ENCODE measurements around the gene IRF7. TPM values are rescaled to one million over a fixed set of nuclear protein-coding genes. Genes with fewer than 3 reads are reported as not detected.
A peak's percentile ranks its signal among the peaks of the same experiment; 100 is the strongest.

IRF7 gene
- total and polyA plus RNA-seq, 8 donors = 9.8 to 50.4 (median 14.3) TPM

GRCh38 chr11:611001-611996, 4.5 kb downstream of the IRF7 start:
- intact Hi-C loops (cut with DNase I) = no loop called here
- DNase-seq = peak in 1 of 4 donors; percentile 72
- TF ChIP-seq CTCF (IDR thresholded peaks at IDR 0.05) = no peak
- peaks cover 0 to 90% of the 10 kb centered on the region in 2 donors for H3K36me3 ChIP-seq
- H3K27ac ChIP-seq = no peak overlapping the region
- H3K4me1 ChIP-seq = peaks cover 14 to 32% of the 10 kb centered on the region in 2 donors
- H3K4me3 ChIP-seq = no peak overlapping the region
- H3K9me3 ChIP-seq = no peaks in the 10 kb centered on the region
- H3K27me3 ChIP-seq = no peaks in the 10 kb centered on the region
- no peak for ATAC-seq

GRCh38 chr11:610146-610801, 5.5 kb downstream of the IRF7 start:
- intact Hi-C loops (cut with DNase I) = no loop called here
- no peak overlapping the region for H3K4me3 ChIP-seq
- H3K9me3 ChIP-seq = no peaks in the 10 kb centered on the region
- TF ChIP-seq CTCF (IDR thresholded peaks at IDR 0.05) = no peak
- peaks cover 14 to 26% of the 10 kb centered on the region in 2 donors for H3K4me1 ChIP-seq
- H3K27ac ChIP-seq = no peak overlapping the region
- DNase-seq (no peak), ATAC-seq (no peak)
- peaks cover 0 to 100% of the 10 kb centered on the region in 2 donors for H3K36me3 ChIP-seq
- no peaks in the 10 kb centered on the region for H3K27me3 ChIP-seq

- Histone ChIP-seq H3K36me3 (peaks cover 0 to 100% of the 10 kb centered on the region in 2 donors), H3K9me3 (no peaks in the 10 kb centered on the region), H3K27me3 (no peaks in the 10 kb centered on the region), H3K4me1 (peaks cover 6 to 17% of the 10 kb centered on the region in 2 donors), H3K27ac (no peak overlapping the region), H3K4me3 (no peak overlapping the region)
- DNase-seq = peak in 1 of 4 donors; percentile 69
- intact Hi-C loops (cut with DNase I) = no loop called here
- ATAC-seq = no peak
- no peak for TF ChIP-seq CTCF (IDR thresholded peaks at IDR 0.05)
Measured at GRCh38 chr11:609341-609811, 6.4 kb downstream of the IRF7 start.

- H3K4me3 ChIP-seq = no peak overlapping the region
- no peak for TF ChIP-seq CTCF (IDR thresholded peaks at IDR 0.05)
- no peaks in the 10 kb centered on the region for H3K9me3 ChIP-seq
- intact Hi-C loops (cut with DNase I) = no loop called here
- H3K4me1 ChIP-seq = peaks cover under 1 to 12% of the 10 kb centered on the region in 2 donors
- ATAC-seq (no peak), DNase-seq (peak in 1 of 4 donors; percentile 71)
- no peaks in the 10 kb centered on the region for H3K27me3 ChIP-seq
- H3K27ac ChIP-seq = no peak overlapping the region
- peaks cover 0 to 100% of the 10 kb centered on the region in 2 donors for H3K36me3 ChIP-seq
Measured at GRCh38 chr11:608791-609251, 6.9 kb downstream of the IRF7 start.
